Measurements from ENCODE around the gene PTGFRN.
"Not testable (repeated sequence)": the region's sequence is repeated elsewhere in the genome, so short reads cannot be mapped to it uniquely, and the experiment has no call there.

Gene PTGFRN

GRCh38 chr1:116915086-116915661 is 5.5 kb downstream of the PTGFRN start:
- in situ Hi-C loops (cut with MboI; ENCODE audit: low sequenced_read_pairs) = no loop called here

GRCh38 chr1:116916002-116916401 is 6.3 kb downstream of the PTGFRN start:
- in situ Hi-C loops (cut with MboI; ENCODE audit: low sequenced_read_pairs) = no loop called here

GRCh38 chr1:116916533-116917445 is 7.1 kb downstream of the PTGFRN start:
- in situ Hi-C loops (cut with MboI; ENCODE audit: low sequenced_read_pairs) = no loop called here

GRCh38 chr1:116918714-116919357 is 9.1 kb downstream of the PTGFRN start:
- in situ Hi-C loops (cut with MboI; ENCODE audit: low sequenced_read_pairs) = no loop called here

GRCh38 chr1:116919802-116920201 is 10.1 kb downstream of the PTGFRN start:
- in situ Hi-C loops (cut with MboI; ENCODE audit: low sequenced_read_pairs) = no loop called here

- in situ Hi-C loops (cut with MboI; ENCODE audit: low sequenced_read_pairs) = no loop called here
These were observed 10.5 kb downstream of the PTGFRN start for GRCh38 chr1:116920211-116920610.

- in situ Hi-C loops (cut with MboI; ENCODE audit: low sequenced_read_pairs) = no loop called here
These were observed 11.7 kb downstream of the PTGFRN start for GRCh38 chr1:116921301-116921885.

- in situ Hi-C loops (cut with MboI; ENCODE audit: low sequenced_read_pairs) = no loop called here
These were observed 12.2 kb downstream of the PTGFRN start for GRCh38 chr1:116921937-116922336.

- in situ Hi-C loops (cut with MboI; ENCODE audit: low sequenced_read_pairs) = no loop called here
These were observed 13.7 kb downstream of the PTGFRN start for GRCh38 chr1:116923421-116923820.

GRCh38 chr1:116927049-116927798 is 17.5 kb downstream of the PTGFRN start:
- in situ Hi-C loops (cut with MboI; ENCODE audit: low sequenced_read_pairs) = no loop called here

GRCh38 chr1:116929961-116930592 is 20.4 kb downstream of the PTGFRN start:
- in situ Hi-C loops (cut with MboI; ENCODE audit: low sequenced_read_pairs) = no loop called here

- in situ Hi-C loops (cut with MboI; ENCODE audit: low sequenced_read_pairs) = no loop called here
These were observed 21.6 kb downstream of the PTGFRN start for GRCh38 chr1:116931016-116931918.

GRCh38 chr1:116933606-116934515 is 24.1 kb downstream of the PTGFRN start:
- in situ Hi-C loops (cut with MboI; ENCODE audit: low sequenced_read_pairs) = no loop called here

GRCh38 chr1:116934586-116935207 is 25.0 kb downstream of the PTGFRN start:
- in situ Hi-C loops (cut with MboI; ENCODE audit: low sequenced_read_pairs) = no loop called here

- in situ Hi-C loops (cut with MboI; ENCODE audit: low sequenced_read_pairs) = no loop called here
These were observed 28.5 kb downstream of the PTGFRN start for GRCh38 chr1:116938216-116938615.

GRCh38 chr1:116939780-116940543 is 30.2 kb downstream of the PTGFRN start:
- in situ Hi-C loops (cut with MboI; ENCODE audit: low sequenced_read_pairs) = not testable (repeated sequence)
